Calu3 (cell line): ENCODE measurements around the gene FGF5. TPM values are rescaled to one million over a fixed set of nuclear protein-coding genes. Genes with fewer than 3 reads are reported as not detected.

Experiments used
- BruUV-seq: library from RNA; stranded (reverse); fragments of 400-500 nt; replicated peaks from 2 replicates; lab custom pipeline; 2021; lab: Mats Ljungman, UMichigan
- CTCF ChIA-PET: fragments of 300-600 bp; sonication (Branson Sonifier 250); formaldehyde crosslinking; loops from one replicate; lab custom pipeline; 2022; ENCODE audit warnings: antibody characterized with exemption; lab: Charles Lee
- DNase-seq: peaks from one replicate; pipeline ENCODE4 v3.0.0; 2022
- H3K27ac Mint-ChIP-seq: one replicate; pipeline ENCODE4 v1.8.0; 2022; ENCODE audit warnings: mixed read lengths; ENCODE audit not compliant: unreplicated experiment
- H3K27me3 Mint-ChIP-seq: one replicate; pipeline ENCODE4 v1.8.0; 2022; ENCODE audit warnings: mixed read lengths; ENCODE audit not compliant: unreplicated experiment
- H3K36me3 Mint-ChIP-seq: one replicate; pipeline ENCODE4 v1.8.0; 2022; ENCODE audit warnings: mild to moderate bottlenecking, moderate library complexity, mixed read lengths; ENCODE audit not compliant: insufficient read depth, unreplicated experiment
- H3K4me1 Mint-ChIP-seq: one replicate; pipeline ENCODE4 v1.8.0; 2022; ENCODE audit warnings: mild to moderate bottlenecking, low read depth, mixed read lengths; ENCODE audit not compliant: unreplicated experiment
- H3K4me3 Mint-ChIP-seq: one replicate; pipeline ENCODE4 v1.8.0; 2022; ENCODE audit warnings: mild to moderate bottlenecking, low read depth, moderate library complexity, mixed read lengths; ENCODE audit not compliant: unreplicated experiment
- H3K9me3 Mint-ChIP-seq: one replicate; pipeline ENCODE4 v1.8.0; 2022; ENCODE audit warnings: low read depth, mixed read lengths; ENCODE audit not compliant: unreplicated experiment
- intact Hi-C: fragments of 100-400 bp; cut with micrococcal nuclease; formaldehyde crosslinking; loops from one replicate; pipeline ENCODE4 v1.10.0; 2022; ENCODE audit not compliant: unreplicated experiment
- total RNA-seq: library from RNA; stranded (reverse); gene quantifications from 2 replicates; pipeline ENCODE4 v1.2.3, GENCODE V29; 2022
- TF ChIP-seq, protein P1 (sequence below): fragments of 200-600 bp; IDR thresholded peaks from one replicate; pipeline ENCODE4 v1.8.0; 2022; ENCODE audit warnings: antibody characterized with exemption; ENCODE audit not compliant: unreplicated experiment

The FGF5 gene
- total RNA-seq, 1 experiment from 2014 or later: 0.50 TPM

DNA sequence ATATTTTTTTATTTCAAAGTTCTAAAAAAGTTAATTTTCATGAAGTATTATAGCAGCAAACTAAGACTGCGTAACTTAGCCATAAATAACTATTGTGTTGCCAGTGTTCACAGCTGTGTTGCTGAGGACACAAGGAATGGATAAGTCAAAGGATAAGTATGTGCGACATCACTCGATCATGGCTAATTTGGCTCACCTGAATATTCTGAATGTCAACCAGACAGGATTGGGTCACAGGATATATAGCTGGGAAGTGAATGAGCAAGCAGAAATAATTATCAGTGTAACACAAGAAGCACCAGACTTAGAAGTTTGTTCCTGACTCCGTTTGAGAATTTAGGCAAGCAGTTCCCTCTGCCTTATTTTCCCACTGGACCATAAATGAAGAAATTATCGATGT lies 35.3 kb upstream of the FGF5 start:
- no peak for DNase-seq
- intact Hi-C loops: no loop called here
- Mint-ChIP-seq H3K27ac (no peak overlapping the region), H3K27me3 (no peaks in the 10 kb centered on the region), H3K4me1 (peaks cover 8% of the 10 kb centered on the region), H3K9me3 (no peaks in the 10 kb centered on the region), H3K36me3 (no peaks in the 10 kb centered on the region), H3K4me3 (no peak overlapping the region)
- CTCF ChIA-PET: no interaction called here
- TF ChIP-seq, protein P1, sequence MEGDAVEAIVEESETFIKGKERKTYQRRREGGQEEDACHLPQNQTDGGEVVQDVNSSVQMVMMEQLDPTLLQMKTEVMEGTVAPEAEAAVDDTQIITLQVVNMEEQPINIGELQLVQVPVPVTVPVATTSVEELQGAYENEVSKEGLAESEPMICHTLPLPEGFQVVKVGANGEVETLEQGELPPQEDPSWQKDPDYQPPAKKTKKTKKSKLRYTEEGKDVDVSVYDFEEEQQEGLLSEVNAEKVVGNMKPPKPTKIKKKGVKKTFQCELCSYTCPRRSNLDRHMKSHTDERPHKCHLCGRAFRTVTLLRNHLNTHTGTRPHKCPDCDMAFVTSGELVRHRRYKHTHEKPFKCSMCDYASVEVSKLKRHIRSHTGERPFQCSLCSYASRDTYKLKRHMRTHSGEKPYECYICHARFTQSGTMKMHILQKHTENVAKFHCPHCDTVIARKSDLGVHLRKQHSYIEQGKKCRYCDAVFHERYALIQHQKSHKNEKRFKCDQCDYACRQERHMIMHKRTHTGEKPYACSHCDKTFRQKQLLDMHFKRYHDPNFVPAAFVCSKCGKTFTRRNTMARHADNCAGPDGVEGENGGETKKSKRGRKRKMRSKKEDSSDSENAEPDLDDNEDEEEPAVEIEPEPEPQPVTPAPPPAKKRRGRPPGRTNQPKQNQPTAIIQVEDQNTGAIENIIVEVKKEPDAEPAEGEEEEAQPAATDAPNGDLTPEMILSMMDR: no peak
- BruUV-seq: no TSS peak

DNA sequence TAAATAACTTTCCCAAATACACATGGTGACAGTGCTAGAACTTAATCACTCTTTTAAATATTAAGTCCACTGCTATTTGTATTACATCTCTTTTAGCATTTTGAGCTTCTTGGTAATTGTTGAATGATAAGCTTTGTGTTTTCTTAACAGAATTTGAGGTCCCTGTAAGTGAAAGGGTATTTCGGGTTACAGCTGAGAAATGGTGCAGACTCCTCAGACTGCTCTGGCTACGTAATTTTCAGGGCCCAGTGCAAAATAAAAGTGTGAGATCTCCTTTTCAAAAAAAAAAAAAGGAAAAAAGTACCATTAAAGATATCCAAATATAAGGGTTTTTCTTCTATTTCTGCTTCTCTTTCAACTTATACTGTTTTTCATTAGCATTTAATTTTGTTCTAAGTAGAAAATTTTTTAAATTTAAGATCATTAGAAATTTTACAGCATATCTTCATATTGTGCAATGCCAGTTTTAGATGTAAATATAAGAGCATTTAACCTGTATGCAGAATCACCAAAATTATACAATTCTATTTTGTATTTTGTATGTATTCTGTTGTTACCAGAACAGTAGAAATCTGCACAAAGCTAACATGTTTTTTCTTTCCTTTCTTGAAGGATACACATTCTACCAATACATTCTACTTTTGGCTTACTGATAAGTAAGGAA lies 33.6 kb upstream of the FGF5 start:
- Mint-ChIP-seq H3K9me3 (no peaks in the 10 kb centered on the region), H3K4me1 (peaks cover 10% of the 10 kb centered on the region), H3K27ac (no peak overlapping the region), H3K27me3 (no peaks in the 10 kb centered on the region), H3K36me3 (no peaks in the 10 kb centered on the region), H3K4me3 (no peak overlapping the region)
- intact Hi-C loops: no loop called here
- TF ChIP-seq, protein P1: no peak
- DNase-seq: no peak
- BruUV-seq: no TSS peak
- CTCF ChIA-PET: no interaction called here

DNA sequence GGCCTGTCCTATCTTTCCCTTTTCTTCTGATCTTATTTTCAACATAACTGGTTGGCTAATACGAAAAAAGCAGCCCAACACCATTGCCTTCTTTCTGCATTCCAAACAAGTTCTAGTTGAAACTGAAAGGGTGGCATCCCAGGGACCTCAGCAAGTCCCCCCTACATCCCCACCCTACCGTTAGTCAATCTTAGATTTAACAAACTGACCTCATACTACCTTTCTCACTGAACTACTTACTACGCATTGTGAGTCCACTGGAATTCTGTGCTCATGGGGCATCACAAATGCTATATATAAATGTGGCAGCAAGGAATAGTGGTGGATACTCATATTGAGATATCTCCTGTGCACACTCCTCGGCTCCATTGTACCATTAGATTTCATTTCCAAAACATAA lies 33.1 kb upstream of the FGF5 start:
- intact Hi-C loops: no loop called here

DNA sequence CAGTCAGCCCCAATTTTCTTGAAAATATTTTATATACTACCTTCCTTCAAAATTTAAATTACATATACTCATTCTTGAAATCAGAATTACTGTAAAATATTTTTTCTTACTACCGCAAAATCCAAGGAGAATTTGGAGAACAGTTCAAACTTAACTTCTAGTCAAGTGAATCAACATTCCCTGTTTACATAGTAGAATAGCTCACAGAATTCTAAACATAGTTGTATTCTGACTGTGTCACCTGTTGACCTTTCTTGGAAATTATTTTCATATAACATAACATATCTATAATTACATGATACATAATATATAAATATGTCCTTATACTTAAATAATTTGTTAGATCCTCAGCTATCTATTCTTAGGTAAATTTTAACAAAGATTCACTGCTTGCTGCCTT lies 31.0 kb upstream of the FGF5 start:
- no peaks in the 10 kb centered on the region for H3K36me3 Mint-ChIP-seq
- no peaks in the 10 kb centered on the region for H3K27me3 Mint-ChIP-seq
- no peaks in the 10 kb centered on the region for H3K9me3 Mint-ChIP-seq
- no peak overlapping the region for H3K27ac Mint-ChIP-seq
- intact Hi-C loops: no loop called here
- BruUV-seq: no TSS peak
- TF ChIP-seq, protein P1: no peak
- no peak for DNase-seq
- H3K4me3 Mint-ChIP-seq: no peak overlapping the region
- H3K4me1 Mint-ChIP-seq: peaks cover 10% of the 10 kb centered on the region
- CTCF ChIA-PET: interaction anchor here (0.5 kb wide), 1 partner anchor 1582 kb away, joined by 3 read pairs; no protein-coding TSS in a partner anchor

More for the DNA sequence above, 33.1 kb upstream of the FGF5 start:
- no peak for DNase-seq
- H3K4me3 Mint-ChIP-seq: no peak overlapping the region
- peaks cover 10% of the 10 kb centered on the region for H3K4me1 Mint-ChIP-seq
- BruUV-seq: no TSS peak
- H3K27me3 Mint-ChIP-seq: no peaks in the 10 kb centered on the region
- CTCF ChIA-PET: no interaction called here
- H3K36me3 Mint-ChIP-seq: no peaks in the 10 kb centered on the region
- no peak overlapping the region for H3K27ac Mint-ChIP-seq
- H3K9me3 Mint-ChIP-seq: no peaks in the 10 kb centered on the region
- TF ChIP-seq, protein P1: no peak
